ENCODE measurements around the gene KL.

DNA sequence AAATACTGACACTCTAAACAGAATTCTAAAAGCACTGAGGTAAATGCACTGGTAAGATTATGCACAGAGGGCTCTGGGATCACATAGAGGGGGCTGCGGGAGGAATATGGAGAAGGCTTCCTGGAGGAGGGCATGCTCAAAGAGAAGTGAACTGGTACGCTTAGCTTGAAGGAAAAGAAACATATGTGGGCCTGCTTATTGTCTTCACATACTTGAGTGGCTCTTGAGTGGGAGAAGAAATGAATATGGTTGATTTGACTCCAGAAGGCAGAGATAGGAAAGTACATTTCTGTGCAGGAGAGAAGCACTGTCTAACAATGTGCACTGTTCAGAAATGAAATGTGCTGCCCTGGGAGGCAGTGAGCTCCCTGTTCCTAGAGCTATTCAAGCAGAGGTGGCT lies 91.1 kb downstream of the KL start:
- TF ChIP-seq HCFC1 (IDR thresholded peaks at IDR 0.05; ENCODE audit: low read length) (no peak), POLR2A (IDR thresholded peaks at IDR 0.05; ENCODE audit: low read depth, low read length) (no peak), ZNF274 (IDR thresholded peaks at IDR 0.05; ENCODE audit: insufficient read depth, insufficient read length) (no peak), YY1 (IDR thresholded peaks at IDR 0.05; ENCODE audit: low read depth, low read length) (no peak), RCOR1 (conservative IDR thresholded peaks at IDR 0.05; ENCODE audit: low read depth, low read length) (no peak), JUND (IDR thresholded peaks at IDR 0.05; ENCODE audit: low read depth, low read length) (no peak), JUNB (IDR thresholded peaks at IDR 0.05) (no peak), EZH2 (IDR thresholded peaks at IDR 0.05; ENCODE audit: borderline replicate concordance, control insufficient read depth, low read depth, low read length) (no peak), PML (IDR thresholded peaks at IDR 0.05; ENCODE audit: low read length) (no peak), BHLHE40 (IDR thresholded peaks at IDR 0.05; ENCODE audit: borderline replicate concordance in 1 of 2, low read depth in 2 of 2, low read length in 1 of 2) (no peak), MEF2A (IDR thresholded peaks at IDR 0.05; ENCODE audit: insufficient read depth, low read depth, low read length) (no peak), ETV6 (conservative IDR thresholded peaks at IDR 0.05 in 1 of 2, IDR thresholded peaks at IDR 0.05 in 1 of 2; ENCODE audit: borderline replicate concordance in 1 of 2, low read depth in 1 of 2) (no peak)
- TF ChIP-seq, protein P1, sequence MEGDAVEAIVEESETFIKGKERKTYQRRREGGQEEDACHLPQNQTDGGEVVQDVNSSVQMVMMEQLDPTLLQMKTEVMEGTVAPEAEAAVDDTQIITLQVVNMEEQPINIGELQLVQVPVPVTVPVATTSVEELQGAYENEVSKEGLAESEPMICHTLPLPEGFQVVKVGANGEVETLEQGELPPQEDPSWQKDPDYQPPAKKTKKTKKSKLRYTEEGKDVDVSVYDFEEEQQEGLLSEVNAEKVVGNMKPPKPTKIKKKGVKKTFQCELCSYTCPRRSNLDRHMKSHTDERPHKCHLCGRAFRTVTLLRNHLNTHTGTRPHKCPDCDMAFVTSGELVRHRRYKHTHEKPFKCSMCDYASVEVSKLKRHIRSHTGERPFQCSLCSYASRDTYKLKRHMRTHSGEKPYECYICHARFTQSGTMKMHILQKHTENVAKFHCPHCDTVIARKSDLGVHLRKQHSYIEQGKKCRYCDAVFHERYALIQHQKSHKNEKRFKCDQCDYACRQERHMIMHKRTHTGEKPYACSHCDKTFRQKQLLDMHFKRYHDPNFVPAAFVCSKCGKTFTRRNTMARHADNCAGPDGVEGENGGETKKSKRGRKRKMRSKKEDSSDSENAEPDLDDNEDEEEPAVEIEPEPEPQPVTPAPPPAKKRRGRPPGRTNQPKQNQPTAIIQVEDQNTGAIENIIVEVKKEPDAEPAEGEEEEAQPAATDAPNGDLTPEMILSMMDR (IDR thresholded peaks at IDR 0.05 in 2 of 3, conservative IDR thresholded peaks at IDR 0.05 in 1 of 3; ENCODE audit: control insufficient read depth in 2 of 3, extremely low read depth in 1 of 3, insufficient read depth in 1 of 3, low read depth in 3 of 3, low read length in 3 of 3) = no peak

All from GM12878 (cell line).